ENCODE results near the gene PLPPR2.
"Not testable (repeated sequence)": the region's sequence is repeated elsewhere in the genome, so short reads cannot be mapped to it uniquely, and the experiment has no call there.

Gene PLPPR2

GRCh38 chr19:11374433-11375142 is 19.4 kb downstream of the PLPPR2 start, which contains the start of gene SWSAP1:
TSS of gene SWSAP1 (plus strand) at chr19:11374666. CDS start at chr19:11374681, 15 bp downstream.
- DNase-seq = peak; percentile 98

DNA sequence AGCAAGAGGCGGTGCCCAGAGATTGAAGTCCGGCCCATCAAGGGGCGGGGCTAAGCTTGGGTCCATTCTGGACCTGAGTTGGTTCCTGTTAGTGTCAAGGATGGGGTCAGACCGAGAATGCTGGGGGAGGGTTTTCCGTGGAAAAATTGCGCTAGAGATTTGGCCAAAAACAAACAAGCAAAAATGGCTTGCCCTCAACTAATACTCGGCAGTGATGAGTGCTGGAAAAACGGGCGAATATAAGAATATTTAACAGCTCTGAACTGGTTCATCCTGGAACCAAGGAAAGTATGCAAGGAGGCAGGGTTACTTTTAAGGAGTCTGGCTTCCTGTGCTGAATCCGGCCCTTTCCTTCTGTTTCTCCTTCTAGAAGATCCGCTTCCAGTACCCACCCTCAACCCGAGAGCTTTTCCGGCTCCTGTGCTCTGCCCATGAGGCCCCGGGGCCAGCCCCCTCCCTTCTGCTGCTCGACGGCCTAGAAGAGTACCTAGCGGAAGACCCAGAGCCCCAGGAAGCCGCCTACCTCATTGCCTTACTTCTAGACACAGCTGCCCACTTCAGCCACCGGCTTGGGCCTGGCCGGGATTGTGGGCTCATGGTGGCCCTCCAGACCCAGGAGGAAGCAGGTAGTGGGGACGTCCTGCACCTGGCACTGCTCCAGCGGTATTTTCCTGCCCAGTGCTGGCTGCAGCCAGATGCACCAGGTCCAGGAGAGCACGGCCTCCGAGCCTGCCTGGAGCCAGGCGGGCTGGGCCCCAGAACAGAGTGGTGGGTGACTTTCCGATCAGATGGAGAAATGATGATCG is 20.1 kb downstream of the PLPPR2 start:
- peak; percentile 84 for DNase-seq

GRCh38 chr19:11377237-11377636 is 22.0 kb downstream of the PLPPR2 start:
- DNase-seq = no peak

DNA sequence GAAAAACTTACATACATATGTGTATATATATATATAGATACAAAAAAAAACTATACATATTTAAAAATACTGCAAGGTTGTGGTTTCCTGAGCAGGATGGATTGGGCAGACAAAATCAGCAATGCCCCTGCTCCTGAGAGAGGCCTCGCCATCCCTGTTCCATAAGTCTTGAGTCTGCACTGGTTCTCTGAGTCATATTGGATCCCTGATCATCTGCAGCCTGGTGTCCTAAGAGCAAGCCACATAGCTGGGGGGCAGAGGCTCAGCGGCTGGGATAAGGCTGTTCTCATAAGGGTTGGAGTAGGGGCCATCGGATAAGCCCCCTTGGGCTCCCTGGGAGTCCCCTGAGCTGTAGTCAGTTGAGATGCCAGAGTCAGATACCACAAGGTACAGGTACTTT is 22.5 kb downstream of the PLPPR2 start:
- no peak for DNase-seq

DNA sequence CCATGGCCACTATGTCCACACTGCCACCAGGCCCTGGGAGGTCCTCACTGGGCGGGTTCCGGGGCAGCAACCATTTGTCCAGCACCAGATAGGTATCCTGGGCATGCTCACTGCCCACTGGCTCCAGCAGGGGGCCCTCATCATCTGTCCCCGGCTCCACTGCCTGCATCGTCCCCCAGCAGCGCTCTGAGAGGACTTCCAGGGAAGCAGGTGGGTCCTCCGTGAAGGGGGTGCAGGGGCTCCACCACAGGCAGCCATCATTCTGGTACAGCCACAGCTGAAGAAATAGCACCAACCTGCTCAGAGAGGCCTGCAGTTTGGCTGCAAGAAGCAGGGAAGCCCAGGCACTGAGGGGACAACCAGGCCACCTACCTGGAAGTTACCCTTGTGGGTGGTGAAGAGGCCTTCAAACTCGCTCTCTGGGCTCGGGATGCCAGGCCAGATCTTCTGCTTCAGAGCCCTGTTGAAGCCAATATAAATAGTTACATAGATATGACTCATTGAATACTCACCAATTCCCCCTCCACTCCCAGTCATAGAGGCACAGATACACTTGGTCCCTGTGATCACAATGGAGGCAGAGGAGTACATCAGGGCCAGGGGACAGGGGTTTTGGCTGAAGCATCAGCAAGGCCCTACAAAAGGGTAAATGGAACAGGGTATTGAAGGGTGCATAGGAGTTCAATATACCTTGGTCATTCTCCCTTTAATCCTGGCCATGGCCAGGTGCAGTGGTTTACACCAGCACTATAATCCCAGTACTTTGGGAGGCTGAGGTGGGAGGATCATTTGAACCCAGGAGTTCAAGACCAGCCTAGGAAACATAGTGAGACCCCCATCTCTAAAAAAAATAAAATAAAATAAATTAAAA is 23.3 kb downstream of the PLPPR2 start:
- DNase-seq = no peak

DNA sequence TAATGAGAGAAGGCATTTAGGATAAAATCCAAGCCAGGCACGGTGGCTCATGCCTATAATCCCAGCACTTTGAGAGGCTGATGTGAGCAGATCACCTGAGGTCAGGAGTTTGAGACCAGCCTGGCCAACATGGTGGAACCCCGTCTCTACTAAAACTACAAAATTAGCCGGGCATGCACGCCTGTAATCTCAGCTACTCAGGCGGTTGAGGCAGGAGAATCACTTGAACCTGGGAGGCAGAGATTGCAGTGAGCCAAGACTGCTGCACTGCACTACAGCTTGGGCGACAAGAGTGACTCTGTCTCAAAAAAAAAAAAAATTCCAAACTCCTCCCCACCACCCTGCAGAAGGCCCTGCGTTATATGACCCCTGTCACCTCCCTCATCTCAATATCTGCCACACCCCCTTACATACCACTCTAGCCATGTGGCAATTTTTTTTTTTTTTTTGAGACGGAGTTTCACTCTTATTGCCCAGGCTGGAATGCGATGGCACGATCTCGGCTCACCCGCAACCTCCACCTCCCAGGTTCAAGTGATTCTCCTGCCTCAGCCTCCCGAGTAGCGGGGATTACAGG is 24.1 kb downstream of the PLPPR2 start:
- not testable (repeated sequence) for DNase-seq

- no peak for DNase-seq
Observed at GRCh38 chr19:11379857-11380350, 24.7 kb downstream of the PLPPR2 start.

- peak; percentile 97 for DNase-seq
Observed at GRCh38 chr19:11380653-11381537, 25.7 kb downstream of the PLPPR2 start.

DNA sequence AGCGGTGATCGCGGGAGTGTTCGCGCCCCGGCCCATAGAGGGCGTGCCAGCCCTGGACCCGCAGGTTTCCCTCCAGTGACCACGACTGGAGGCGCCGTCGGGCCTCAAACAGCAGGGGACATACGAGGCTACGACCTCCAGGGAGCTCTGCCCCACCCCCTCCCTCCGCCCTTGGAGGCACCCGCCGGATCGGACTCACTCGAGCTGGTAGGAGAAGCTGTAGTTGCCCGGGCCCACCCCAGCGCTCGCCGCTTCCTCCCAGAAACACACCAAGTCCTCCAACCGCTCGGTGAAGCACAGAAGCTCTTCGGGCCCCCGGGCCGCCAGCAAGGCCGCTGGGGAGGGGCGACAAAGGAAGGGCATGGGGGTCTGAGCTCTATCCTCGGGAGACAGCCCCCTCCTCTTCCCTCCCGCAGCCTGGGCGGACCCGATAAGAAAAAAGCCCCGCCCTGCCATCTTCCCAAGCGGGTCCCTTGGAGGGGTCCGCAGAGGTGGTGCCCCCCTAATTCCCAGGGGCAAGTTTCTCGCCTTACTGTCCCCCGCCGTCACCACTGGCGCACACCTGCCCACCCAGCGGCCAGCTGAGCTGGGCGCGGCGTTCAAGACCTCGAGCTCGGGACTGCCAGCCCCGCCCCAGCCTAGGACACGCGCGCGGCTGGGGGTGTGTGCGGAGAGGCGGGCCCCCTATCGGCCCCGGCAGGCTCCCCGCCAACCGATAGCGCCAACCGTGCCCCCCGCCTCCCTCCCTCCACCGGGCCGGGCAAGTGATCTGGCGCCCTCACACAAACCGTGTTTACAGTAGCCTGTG is 27.9 kb downstream of the PLPPR2 start:
- peak; percentile 75 for DNase-seq

DNA sequence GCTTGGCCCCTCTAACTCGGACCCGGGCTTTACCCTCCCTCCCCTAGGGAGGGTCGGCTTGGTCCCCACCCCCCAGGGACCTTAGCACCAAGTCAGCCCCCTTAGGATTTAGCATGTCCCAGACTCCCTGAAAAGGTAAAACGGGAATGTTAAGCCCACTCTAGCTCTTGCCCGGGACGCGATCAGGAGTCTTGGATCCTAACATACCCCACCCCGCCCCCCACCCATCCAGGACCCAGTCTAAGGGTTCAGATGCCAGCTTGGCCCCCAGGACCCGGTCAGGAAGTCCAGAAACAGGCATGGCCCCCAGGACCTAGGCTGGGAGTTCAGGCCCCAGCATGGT is 28.4 kb downstream of the PLPPR2 start:
- no peak for DNase-seq

- DNase-seq = no peak
Observed at GRCh38 chr19:11384778-11385129, 29.5 kb downstream of the PLPPR2 start.

DNA sequence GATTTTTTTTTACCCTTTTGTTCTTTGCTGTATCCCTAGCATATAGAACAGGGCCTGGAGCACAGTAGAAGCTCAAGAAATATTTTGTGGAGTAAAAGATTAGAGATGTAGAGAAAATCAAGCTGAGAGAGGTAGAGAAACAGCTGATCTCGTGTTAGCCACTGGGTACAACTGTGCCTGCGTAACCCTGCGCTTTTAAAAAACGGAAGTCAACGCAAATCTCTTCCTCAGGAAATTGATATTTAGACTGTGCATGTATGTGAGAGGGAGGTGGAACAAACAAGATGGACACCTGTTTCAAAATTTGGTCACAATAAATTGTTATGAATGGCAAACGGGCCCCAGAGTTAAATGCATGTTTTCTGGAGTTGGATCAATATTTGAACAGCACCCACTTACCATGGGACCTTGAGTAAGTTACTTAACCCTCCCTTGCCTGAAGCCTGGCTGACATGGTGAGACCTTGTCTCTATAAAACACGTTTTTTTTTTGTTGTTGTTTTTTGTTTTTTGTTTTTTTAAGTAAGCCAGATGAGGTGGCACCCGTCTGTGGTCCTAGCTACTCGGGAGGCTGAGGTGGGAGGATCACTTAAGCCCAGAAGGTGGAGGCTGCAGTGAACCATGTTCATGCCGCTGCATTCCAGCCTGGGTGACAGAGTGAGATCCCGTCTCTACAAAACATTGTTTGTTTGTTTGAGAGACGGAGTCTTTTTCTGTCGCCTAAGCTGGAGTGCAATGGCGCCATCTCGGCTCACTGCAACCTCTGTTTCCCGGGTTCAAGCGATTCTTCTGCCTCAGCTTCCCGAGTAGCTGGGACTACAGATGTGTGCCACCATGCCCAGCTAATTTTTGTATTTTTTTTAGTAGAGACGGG is 32.2 kb downstream of the PLPPR2 start:
- no peak for DNase-seq

GRCh38 chr19:11390359-11390758 is 35.1 kb downstream of the PLPPR2 start:
- no peak for DNase-seq

DNA sequence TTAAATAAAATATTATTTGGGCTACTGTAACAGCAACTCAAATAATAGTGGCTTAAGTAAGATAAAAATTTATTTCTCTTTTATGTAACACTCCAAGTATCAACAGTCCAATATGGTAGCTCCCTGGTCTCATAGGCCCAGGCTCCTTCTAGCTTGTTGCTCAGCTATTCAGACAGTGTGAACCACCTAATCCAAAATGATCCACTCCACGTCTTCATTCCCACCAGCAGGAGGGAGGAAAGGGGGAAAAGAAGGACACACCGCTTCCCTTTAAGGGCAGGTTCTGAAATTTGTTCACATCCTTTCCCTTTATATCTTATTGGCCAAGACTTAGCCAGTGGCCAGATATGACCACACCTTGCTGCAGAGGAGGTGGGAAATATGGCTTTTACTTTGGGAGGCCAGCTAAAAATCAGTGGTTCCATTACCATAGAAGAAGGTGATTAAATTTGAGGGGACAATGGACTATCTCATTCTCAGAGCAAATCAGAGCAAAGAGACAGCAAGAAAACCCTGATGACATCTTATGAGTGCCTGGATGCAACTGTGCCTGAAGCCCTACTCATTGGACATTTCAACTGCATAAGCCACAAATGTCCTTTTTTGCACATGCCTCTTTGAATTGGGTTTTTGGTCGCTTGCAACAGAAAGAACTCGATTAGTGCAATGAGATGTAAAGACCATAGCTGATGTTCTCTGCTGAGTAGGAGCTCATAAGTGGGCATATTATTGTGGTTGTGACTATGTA is 35.9 kb downstream of the PLPPR2 start:
- DNase-seq = no peak

- no peak for DNase-seq
Observed at GRCh38 chr19:11397089-11397610, 41.9 kb downstream of the PLPPR2 start.

GRCh38 chr19:11399667-11400066 is 44.4 kb downstream of the PLPPR2 start:
- no peak for DNase-seq

DNA sequence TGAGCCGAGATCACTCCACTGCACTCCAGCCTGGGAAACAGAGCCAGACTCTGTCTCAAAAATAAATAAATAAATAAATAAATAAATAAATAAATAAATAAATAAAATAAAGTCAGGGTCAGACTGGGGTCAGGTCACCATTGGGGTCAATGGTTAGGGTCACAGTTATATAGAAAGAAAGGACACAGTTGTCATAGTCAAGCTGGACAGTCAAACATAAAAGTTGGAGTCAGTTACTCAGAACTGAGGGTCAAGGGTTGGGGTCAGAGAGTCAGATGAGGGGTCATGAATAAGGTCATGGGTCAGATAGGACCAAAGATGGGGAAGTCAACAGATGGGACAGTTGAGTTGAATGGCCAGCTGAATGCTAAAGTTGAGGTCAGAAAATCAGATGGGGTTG is 45.6 kb downstream of the PLPPR2 start:
- no peak for DNase-seq

- no peak for DNase-seq
Observed at GRCh38 chr19:11401808-11402543, 46.7 kb downstream of the PLPPR2 start.
